GM23338 (cell line): ENCODE results near the gene TMC1. TPM values are rescaled to one million over a fixed set of nuclear protein-coding genes. Genes with fewer than 3 reads are reported as not detected.

Experiments used
- ATAC-seq: fragments of 200-7000 bp; cut with Tn5 transposase; 3 replicates; pipeline ENCODE4 v1.9.1; 2020
- DNase-seq: peaks from one replicate; pipeline ENCODE4 v3.0.0-alpha.2; 2015; ENCODE audit warnings: low spot score
- H2AFZ ChIP-seq: fragments of 200-600 bp; sonication (generic); 2 replicates; pipeline ENCODE4 v1.8.0; 2016; ENCODE audit warnings: antibody characterized with exemption, mild to moderate bottlenecking, moderate library complexity
- H3F3A ChIP-seq: fragments of 200-600 bp; sonication (generic); replicated peaks from 2 replicates; pipeline ENCODE4 v1.8.0; 2017; ENCODE audit warnings: antibody characterized with exemption, mixed run types, low read depth
- H3K27ac ChIP-seq: fragments of 200-600 bp; sonication (generic); 2 replicates; pipeline ENCODE4 v1.6.1; 2016; ENCODE audit warnings: low read depth
- H3K27me3 ChIP-seq: fragments of 200-600 bp; sonication (generic); 2 replicates; pipeline ENCODE4 v1.8.0; 2016; ENCODE audit warnings: mild to moderate bottlenecking, mixed run types, moderate library complexity; ENCODE audit not compliant: insufficient read depth
- H3K36me3 ChIP-seq: fragments of 200-600 bp; sonication (generic); 2 replicates; pipeline ENCODE4 v1.8.0; 2016; ENCODE audit warnings: mild to moderate bottlenecking; ENCODE audit not compliant: insufficient read depth
- H3K4me1 ChIP-seq: fragments of 200-600 bp; sonication (generic); 2 replicates; pipeline ENCODE4 v1.8.0; 2016; ENCODE audit warnings: mild to moderate bottlenecking, moderate library complexity; ENCODE audit not compliant: insufficient read depth
- H3K4me2 ChIP-seq: fragments of 200-600 bp; sonication (generic); 2 replicates; pipeline ENCODE4 v1.7.1; 2017; ENCODE audit warnings: mixed run types
- H3K4me3 ChIP-seq: fragments of 200-600 bp; sonication (generic); 2 replicates; pipeline ENCODE4 v1.6.1; 2016; ENCODE audit warnings: mixed run types
- H3K79me2 ChIP-seq: fragments of 200-600 bp; sonication (generic); replicated peaks from 2 replicates; pipeline ENCODE4 v1.8.0; 2017; ENCODE audit warnings: mild to moderate bottlenecking; ENCODE audit not compliant: insufficient read depth
- H3K9me2 ChIP-seq: fragments of 200-600 bp; sonication (generic); 2 replicates; pipeline ENCODE4 v1.8.0; 2017; ENCODE audit not compliant: insufficient read depth
- H4K20me1 ChIP-seq: fragments of 200-600 bp; sonication (generic); replicated peaks from 2 replicates; pipeline ENCODE4 v1.8.0; 2017; ENCODE audit warnings: mild to moderate bottlenecking; ENCODE audit not compliant: insufficient read depth
- H3K27ac Mint-ChIP-seq: 2 replicates; pipeline ENCODE4 v1.8.0; 2020; ENCODE audit warnings: inconsistent platforms, mild to moderate bottlenecking, moderate library complexity, mixed read lengths
- H3K27me3 Mint-ChIP-seq: 3 replicates; pipeline ENCODE4 v1.8.0; 2022; ENCODE audit warnings: low read depth, mild to moderate bottlenecking, moderate library complexity, mixed read lengths, inconsistent platforms; ENCODE audit not compliant: insufficient read depth, poor library complexity
- H3K36me3 Mint-ChIP-seq: 3 replicates; pipeline ENCODE4 v1.8.0; 2021; ENCODE audit warnings: low read depth, mild to moderate bottlenecking, inconsistent platforms, moderate library complexity, mixed read lengths
- H3K4me1 Mint-ChIP-seq: 3 replicates; pipeline ENCODE4 v1.8.0; 2020; ENCODE audit warnings: mild to moderate bottlenecking, inconsistent platforms, mixed read lengths
- H3K4me3 Mint-ChIP-seq: 3 replicates; pipeline ENCODE4 v1.8.0; 2021; ENCODE audit warnings: moderate library complexity, mild to moderate bottlenecking, inconsistent platforms, mixed read lengths
- H3K9me3 Mint-ChIP-seq: 3 replicates; pipeline ENCODE4 v1.8.0; 2020; ENCODE audit warnings: moderate library complexity, mild to moderate bottlenecking, inconsistent platforms, mixed read lengths
- CREB1 ChIP-seq: fragments of 250-450 bp; sonication (Bioruptor Pico); IDR thresholded peaks from 2 replicates; pipeline ENCODE4 v1.5.0; 2020; ENCODE audit warnings: low read depth, mild to moderate bottlenecking, moderate library complexity
- EZH2 ChIP-seq: fragments of 200-600 bp; sonication (generic); IDR thresholded peaks from one replicate; pipeline ENCODE4 v1.8.0; 2017; ENCODE audit warnings: antibody characterized with exemption, mild to moderate bottlenecking, low read depth; ENCODE audit not compliant: unreplicated experiment
- NANOG ChIP-seq: IDR thresholded peaks from 2 replicates; pipeline ENCODE4 v1.6.1; 2016; ENCODE audit warnings: antibody characterized with exemption, borderline replicate concordance
- POLR2AphosphoS5 ChIP-seq: IDR thresholded peaks from 2 replicates; pipeline ENCODE4 v1.6.1; 2016; ENCODE audit warnings: antibody characterized with exemption, low read depth
- REST ChIP-seq: IDR thresholded peaks from one replicate; pipeline ENCODE4 v1.6.1; 2018; ENCODE audit warnings: antibody characterized with exemption; ENCODE audit not compliant: unreplicated experiment
- ZNF114 ChIP-seq: fragments of 250-450 bp; sonication (Bioruptor Pico); IDR thresholded peaks from 2 replicates; pipeline ENCODE4 v1.5.0; 2020; ENCODE audit warnings: mild to moderate bottlenecking, moderate library complexity
- ZNF462 ChIP-seq: fragments of 250-450 bp; sonication (Bioruptor Pico); IDR thresholded peaks from 2 replicates; pipeline ENCODE4 v1.5.0; 2020; ENCODE audit warnings: mild to moderate bottlenecking, moderate library complexity
- polyA plus RNA-seq: library from polyadenylated mRNA; unstranded; fragments of >200 nt; fragmentation: Nextera tagmentation; extraction: Ambion mirVana; gene quantifications from 2 replicates; pipeline ENCODE4 v1.2.1, GENCODE V29; 2016
- total RNA-seq: library from RNA; depleted of rRNA; stranded (reverse); fragments of >200 nt; shearing (Covaris generic); gene quantifications from 2 replicates; pipeline ENCODE4 v1.2.3, GENCODE V29; 2014
- TF ChIP-seq, protein P1 (sequence below): IDR thresholded peaks from 2 replicates; pipeline ENCODE4 v1.6.1; 2016; ENCODE audit warnings: antibody characterized with exemption
- TF ChIP-seq, protein P2 (sequence below), 2 experiments: fragments of 200-600 bp in 1 of 2; sonication (generic) in 1 of 2; conservative IDR thresholded peaks; 2 replicates each; pipeline versions ENCODE4 v1.5.1 to v1.6.1; 2016 to 2017; ENCODE audit warnings: antibody characterized with exemption in 2 of 2, low read depth in 2 of 2, mild to moderate bottlenecking in 2 of 2, moderate library complexity in 1 of 2

The TMC1 gene
- total and polyA plus RNA-seq, 2 experiments from 2014 or later, result 0.61 to 1.2 TPM

DNA sequence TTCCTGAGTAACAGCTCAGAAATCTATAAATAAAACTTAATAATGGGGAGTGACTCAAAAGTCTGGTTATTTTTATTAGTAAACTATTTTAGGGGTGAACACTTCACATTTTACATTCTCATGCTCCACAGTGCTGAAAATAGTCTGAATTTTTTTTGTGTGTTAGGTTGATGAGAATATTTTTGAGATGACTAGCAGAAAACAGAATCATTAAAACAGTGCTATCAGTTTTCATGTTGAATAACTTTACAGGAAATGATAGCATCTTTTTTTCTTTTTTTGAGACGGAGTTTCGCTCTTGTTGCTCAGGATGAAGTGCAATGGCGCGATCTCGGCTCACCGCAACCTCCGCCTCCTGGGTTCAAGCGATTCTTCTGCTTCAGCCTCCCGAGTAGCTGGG is 60.3 kb downstream of the TMC1 start (continued):
- TF ChIP-seq, protein P1, sequence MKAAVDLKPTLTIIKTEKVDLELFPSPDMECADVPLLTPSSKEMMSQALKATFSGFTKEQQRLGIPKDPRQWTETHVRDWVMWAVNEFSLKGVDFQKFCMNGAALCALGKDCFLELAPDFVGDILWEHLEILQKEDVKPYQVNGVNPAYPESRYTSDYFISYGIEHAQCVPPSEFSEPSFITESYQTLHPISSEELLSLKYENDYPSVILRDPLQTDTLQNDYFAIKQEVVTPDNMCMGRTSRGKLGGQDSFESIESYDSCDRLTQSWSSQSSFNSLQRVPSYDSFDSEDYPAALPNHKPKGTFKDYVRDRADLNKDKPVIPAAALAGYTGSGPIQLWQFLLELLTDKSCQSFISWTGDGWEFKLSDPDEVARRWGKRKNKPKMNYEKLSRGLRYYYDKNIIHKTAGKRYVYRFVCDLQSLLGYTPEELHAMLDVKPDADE, result no peak
- TF ChIP-seq REST, result no peak

- H3K9me2 ChIP-seq, result no peaks in the 10 kb centered on the region; the same call in 1 of the 2 replicates
- Mint-ChIP-seq H3K27ac (no peak overlapping the region), H3K4me3 (no peak overlapping the region), H3K27me3 (peaks cover 1% of the 10 kb centered on the region), H3K36me3 (no peaks in the 10 kb centered on the region), H3K9me3 (no peaks in the 10 kb centered on the region), H3K4me1 (no peaks in the 10 kb centered on the region; the same call in 2 of the 3 replicates)
- ATAC-seq (no peak), DNase-seq (no peak)
- H3K79me2 ChIP-seq, result no peaks in the 10 kb centered on the region
- no peak overlapping the region for H2AFZ ChIP-seq
- H3K4me2 ChIP-seq, result no peak overlapping the region
- H3K27ac ChIP-seq, result no peak overlapping the region
- no peaks in the 10 kb centered on the region for H4K20me1 ChIP-seq
- no peaks in the 10 kb centered on the region for H3K36me3 ChIP-seq
- H3K27me3 ChIP-seq, result no peaks in the 10 kb centered on the region
- H3K4me3 ChIP-seq, result no peak overlapping the region
- H3F3A ChIP-seq, result no peaks in the 10 kb centered on the region
- H3K4me1 ChIP-seq, result no peaks in the 10 kb centered on the region; the same call in 1 of the 2 replicates
- TF ChIP-seq ZNF462 (no peak), POLR2AphosphoS5 (no peak), NANOG (no peak), CREB1 (CRISPR knock-in tag) (no peak), REST (no peak), ZNF114 (CRISPR knock-in tag) (no peak), EZH2 (no peak)
- TF ChIP-seq, protein P2, sequence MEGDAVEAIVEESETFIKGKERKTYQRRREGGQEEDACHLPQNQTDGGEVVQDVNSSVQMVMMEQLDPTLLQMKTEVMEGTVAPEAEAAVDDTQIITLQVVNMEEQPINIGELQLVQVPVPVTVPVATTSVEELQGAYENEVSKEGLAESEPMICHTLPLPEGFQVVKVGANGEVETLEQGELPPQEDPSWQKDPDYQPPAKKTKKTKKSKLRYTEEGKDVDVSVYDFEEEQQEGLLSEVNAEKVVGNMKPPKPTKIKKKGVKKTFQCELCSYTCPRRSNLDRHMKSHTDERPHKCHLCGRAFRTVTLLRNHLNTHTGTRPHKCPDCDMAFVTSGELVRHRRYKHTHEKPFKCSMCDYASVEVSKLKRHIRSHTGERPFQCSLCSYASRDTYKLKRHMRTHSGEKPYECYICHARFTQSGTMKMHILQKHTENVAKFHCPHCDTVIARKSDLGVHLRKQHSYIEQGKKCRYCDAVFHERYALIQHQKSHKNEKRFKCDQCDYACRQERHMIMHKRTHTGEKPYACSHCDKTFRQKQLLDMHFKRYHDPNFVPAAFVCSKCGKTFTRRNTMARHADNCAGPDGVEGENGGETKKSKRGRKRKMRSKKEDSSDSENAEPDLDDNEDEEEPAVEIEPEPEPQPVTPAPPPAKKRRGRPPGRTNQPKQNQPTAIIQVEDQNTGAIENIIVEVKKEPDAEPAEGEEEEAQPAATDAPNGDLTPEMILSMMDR (conservative IDR thresholded peaks at IDR 0.05; ENCODE audit: low read depth in 2 of 2), result no peak
Measured at GRCh38 chr9:72583370-72583769, 62.0 kb downstream of the TMC1 start.
